Fibroblast of lung (primary cell): ENCODE data around the gene BHLHA9.

Source experiments
- EZH2 ChIP-seq: IDR thresholded peaks from 2 replicates; pipeline ENCODE4 v1.5.1; 2012; ENCODE audit warnings: low read length, control low read depth, mild to moderate bottlenecking; ENCODE audit errors: missing control alignments
- TF ChIP-seq, protein P1 (sequence below), 2 donors: IDR thresholded peaks in 1 of 2; conservative IDR thresholded peaks in 1 of 2; 1 replicate in 1 of 2; 2 replicates in 1 of 2; pipeline ENCODE4 v1.5.1; 2011 to 2012; ENCODE audit warnings: low read length in 2 of 2, control low read depth in 1 of 2, inconsistent platforms in 1 of 2, low read depth in 1 of 2, mild to moderate bottlenecking in 1 of 2

DNA sequence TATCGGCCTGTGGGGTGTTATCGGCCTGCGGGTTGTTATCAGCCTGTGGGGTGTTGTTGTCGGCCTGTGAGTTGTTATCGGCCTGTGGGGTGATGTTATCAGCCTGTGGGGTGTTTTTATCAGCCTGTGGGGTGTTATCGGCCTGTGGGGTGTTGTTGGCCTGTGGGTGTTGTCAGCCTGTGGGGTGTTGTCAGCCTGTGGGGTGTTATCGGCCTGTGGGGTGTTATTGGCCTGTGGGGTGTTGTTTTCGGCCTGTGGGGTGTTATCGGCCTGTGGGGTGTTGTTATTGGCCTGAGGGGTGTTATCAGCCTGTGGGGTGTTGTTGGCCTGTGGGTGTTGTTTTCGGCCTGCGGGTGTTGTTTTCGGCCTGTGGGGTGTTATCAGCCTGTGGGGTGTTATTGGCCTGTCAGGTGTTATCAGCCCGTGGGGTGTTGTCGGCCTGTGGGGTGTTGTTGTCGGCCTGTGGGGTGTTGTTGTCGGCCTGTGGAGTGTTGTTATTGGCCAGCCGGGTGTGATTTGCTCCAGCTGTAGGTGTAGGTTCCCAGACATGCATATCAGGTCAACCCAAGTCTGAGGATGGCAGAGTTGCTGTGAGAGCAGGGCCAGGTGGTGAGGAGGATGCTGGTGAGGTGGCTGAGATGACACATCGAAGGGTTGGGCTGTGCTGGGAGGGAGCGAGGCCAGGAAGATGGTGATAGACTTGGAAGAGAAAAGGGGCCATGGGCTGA is 16.3 kb downstream of the BHLHA9 start:
- TF ChIP-seq, protein P1, sequence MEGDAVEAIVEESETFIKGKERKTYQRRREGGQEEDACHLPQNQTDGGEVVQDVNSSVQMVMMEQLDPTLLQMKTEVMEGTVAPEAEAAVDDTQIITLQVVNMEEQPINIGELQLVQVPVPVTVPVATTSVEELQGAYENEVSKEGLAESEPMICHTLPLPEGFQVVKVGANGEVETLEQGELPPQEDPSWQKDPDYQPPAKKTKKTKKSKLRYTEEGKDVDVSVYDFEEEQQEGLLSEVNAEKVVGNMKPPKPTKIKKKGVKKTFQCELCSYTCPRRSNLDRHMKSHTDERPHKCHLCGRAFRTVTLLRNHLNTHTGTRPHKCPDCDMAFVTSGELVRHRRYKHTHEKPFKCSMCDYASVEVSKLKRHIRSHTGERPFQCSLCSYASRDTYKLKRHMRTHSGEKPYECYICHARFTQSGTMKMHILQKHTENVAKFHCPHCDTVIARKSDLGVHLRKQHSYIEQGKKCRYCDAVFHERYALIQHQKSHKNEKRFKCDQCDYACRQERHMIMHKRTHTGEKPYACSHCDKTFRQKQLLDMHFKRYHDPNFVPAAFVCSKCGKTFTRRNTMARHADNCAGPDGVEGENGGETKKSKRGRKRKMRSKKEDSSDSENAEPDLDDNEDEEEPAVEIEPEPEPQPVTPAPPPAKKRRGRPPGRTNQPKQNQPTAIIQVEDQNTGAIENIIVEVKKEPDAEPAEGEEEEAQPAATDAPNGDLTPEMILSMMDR (conservative IDR thresholded peaks at IDR 0.05 in 1 of 2, IDR thresholded peaks at IDR 0.05 in 1 of 2; ENCODE audit: low read depth in 1 of 2, low read length in 2 of 2) = no peak
- no peak for TF ChIP-seq EZH2
